SU-DHL-6 (cell line): ENCODE measurements around the gene PTGIS.

Experiments
- H2AFZ ChIP-seq: fragments of 200-600 bp; sonication (generic); 2 replicates; pipeline ENCODE4 v1.6.1; 2014; ENCODE audit warnings: low read depth, mild to moderate bottlenecking, moderate library complexity, mixed read lengths, antibody characterized with exemption, low read length; ENCODE audit not compliant: severe bottlenecking
- H3F3A ChIP-seq: fragments of 200-600 bp; shearing (Covaris generic); 2 replicates; pipeline ENCODE4 v1.6.0; 2016; ENCODE audit warnings: antibody characterized with exemption, mild to moderate bottlenecking; ENCODE audit not compliant: insufficient read depth
- H3K27ac ChIP-seq: fragments of 200-600 bp; sonication (generic); 2 replicates; pipeline ENCODE4 v1.5.1; 2016; ENCODE audit warnings: low read depth, mild to moderate bottlenecking, low read length, moderate library complexity, mixed read lengths
- H3K27me3 ChIP-seq: fragments of 200-600 bp; sonication (generic), shearing (Covaris generic); 2 replicates; pipeline ENCODE4 v1.6.0; 2014; ENCODE audit warnings: mild to moderate bottlenecking, low read length
- H3K36me3 ChIP-seq: fragments of 200-600 bp; sonication (generic); 2 replicates; pipeline ENCODE4 v1.6.1; 2014; ENCODE audit warnings: mild to moderate bottlenecking, low read length, mixed read lengths
- H3K4me2 ChIP-seq: fragments of 300-600, 200-600 bp; shearing (Covaris generic), sonication (generic); 2 replicates; pipeline ENCODE4 v1.6.0; 2014; ENCODE audit warnings: low read length, low read depth, mild to moderate bottlenecking; ENCODE audit not compliant: poor library complexity, severe bottlenecking
- H3K4me3 ChIP-seq: fragments of 200-600 bp; sonication (generic); 2 replicates; pipeline ENCODE4 v1.5.1; 2014; ENCODE audit warnings: antibody characterized with exemption, low read length, mild to moderate bottlenecking, mixed read lengths; ENCODE audit not compliant: insufficient read depth, poor library complexity, severe bottlenecking
- H3K79me2 ChIP-seq: fragments of 200-600 bp; sonication (generic); 2 replicates; pipeline ENCODE4 v1.6.1; 2014; ENCODE audit warnings: mild to moderate bottlenecking, low read length, moderate library complexity; ENCODE audit not compliant: insufficient read depth
- H3K9ac ChIP-seq: fragments of 200-600 bp; sonication (generic); 2 replicates; pipeline ENCODE4 v1.7.0; 2014; ENCODE audit warnings: mild to moderate bottlenecking, low read length
- H3K9me2 ChIP-seq: fragments of 200-600 bp; sonication (generic); replicated peaks from 2 replicates; pipeline ENCODE4 v1.6.1; 2014; ENCODE audit warnings: low read length; ENCODE audit not compliant: insufficient read depth
- H3K9me3 ChIP-seq: fragments of 200-600 bp; sonication (generic); 2 replicates; pipeline ENCODE4 v1.6.1; 2014; ENCODE audit warnings: low read length, mixed read lengths; ENCODE audit not compliant: insufficient read depth
- H4K20me1 ChIP-seq: fragments of 200-600 bp; sonication (generic); 2 replicates; pipeline ENCODE4 v1.6.1; 2014; ENCODE audit warnings: low read depth, mild to moderate bottlenecking, antibody characterized with exemption, low read length, moderate library complexity, mixed read lengths
- EZH2phosphoT487 ChIP-seq: fragments of 200-600 bp; sonication (generic), shearing (Covaris generic); conservative IDR thresholded peaks from 2 replicates; pipeline ENCODE4 v1.6.1; 2018; ENCODE audit warnings: mild to moderate bottlenecking, antibody characterized with exemption, low read length, moderate library complexity, mixed read lengths
- TF ChIP-seq, protein P1 (sequence below): fragments of 200-600 bp; sonication (generic); IDR thresholded peaks from one replicate; pipeline ENCODE4 v1.5.1; 2017; ENCODE audit warnings: antibody characterized with exemption, mild to moderate bottlenecking, low read length, moderate library complexity; ENCODE audit not compliant: insufficient read depth, poor library complexity, severe bottlenecking

PTGIS gene

GRCh38 chr20:49540232-49540620 lies 27.7 kb downstream of the PTGIS start:
- Histone ChIP-seq H3F3A (no peaks in the 10 kb centered on the region), H3K9me2 (no peaks in the 10 kb centered on the region)

DNA sequence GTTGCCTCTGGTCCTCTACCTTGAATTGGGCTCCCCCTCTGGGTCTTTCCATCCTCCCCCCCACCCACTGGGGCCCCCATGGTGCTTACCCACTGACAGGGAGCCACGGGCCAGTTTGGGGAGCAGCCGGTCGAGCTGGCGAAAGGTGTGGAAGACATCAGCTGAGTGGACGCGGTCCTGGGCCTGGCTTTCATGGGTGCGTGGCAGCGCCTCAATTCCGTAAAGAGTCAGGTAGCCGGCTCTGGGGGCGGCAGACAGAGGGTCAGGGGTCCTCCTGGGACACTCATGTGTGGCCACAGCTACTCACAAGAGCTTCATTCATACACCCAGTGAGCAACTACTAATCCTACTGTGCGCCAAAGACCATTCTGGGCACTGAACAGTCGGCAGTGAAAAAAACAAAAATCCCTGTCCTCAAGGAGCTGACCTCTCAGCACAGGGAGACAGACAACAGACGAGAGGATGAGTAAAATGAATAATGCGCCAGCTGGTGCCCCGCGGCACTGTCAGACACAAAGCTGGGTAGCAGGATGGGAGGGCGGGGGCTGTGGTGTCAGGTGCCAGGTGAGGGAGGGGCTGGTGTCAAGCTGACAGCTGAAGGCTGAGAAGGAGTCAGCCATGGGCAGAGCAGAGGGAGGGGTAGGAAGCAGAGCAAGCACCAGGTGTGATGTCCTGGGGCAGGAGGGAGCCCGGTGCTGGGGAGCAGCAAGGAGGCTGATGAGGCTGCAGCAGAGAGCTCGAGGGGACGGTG lies 28.3 kb downstream of the PTGIS start:
- Histone ChIP-seq H3K79me2 (no peaks in the 10 kb centered on the region), H3K27me3 (no peaks in the 10 kb centered on the region), H3K4me3 (no peak overlapping the region), H3K4me2 (no peak overlapping the region), H4K20me1 (no peaks in the 10 kb centered on the region), H2AFZ (no peak overlapping the region), H3K9ac (no peak overlapping the region), H3F3A (no peaks in the 10 kb centered on the region), H3K36me3 (no peaks in the 10 kb centered on the region), H3K9me2 (no peaks in the 10 kb centered on the region), H3K9me3 (no peaks in the 10 kb centered on the region), H3K27ac (no peak overlapping the region)
- TF ChIP-seq EZH2phosphoT487: no peak
- TF ChIP-seq, protein P1, sequence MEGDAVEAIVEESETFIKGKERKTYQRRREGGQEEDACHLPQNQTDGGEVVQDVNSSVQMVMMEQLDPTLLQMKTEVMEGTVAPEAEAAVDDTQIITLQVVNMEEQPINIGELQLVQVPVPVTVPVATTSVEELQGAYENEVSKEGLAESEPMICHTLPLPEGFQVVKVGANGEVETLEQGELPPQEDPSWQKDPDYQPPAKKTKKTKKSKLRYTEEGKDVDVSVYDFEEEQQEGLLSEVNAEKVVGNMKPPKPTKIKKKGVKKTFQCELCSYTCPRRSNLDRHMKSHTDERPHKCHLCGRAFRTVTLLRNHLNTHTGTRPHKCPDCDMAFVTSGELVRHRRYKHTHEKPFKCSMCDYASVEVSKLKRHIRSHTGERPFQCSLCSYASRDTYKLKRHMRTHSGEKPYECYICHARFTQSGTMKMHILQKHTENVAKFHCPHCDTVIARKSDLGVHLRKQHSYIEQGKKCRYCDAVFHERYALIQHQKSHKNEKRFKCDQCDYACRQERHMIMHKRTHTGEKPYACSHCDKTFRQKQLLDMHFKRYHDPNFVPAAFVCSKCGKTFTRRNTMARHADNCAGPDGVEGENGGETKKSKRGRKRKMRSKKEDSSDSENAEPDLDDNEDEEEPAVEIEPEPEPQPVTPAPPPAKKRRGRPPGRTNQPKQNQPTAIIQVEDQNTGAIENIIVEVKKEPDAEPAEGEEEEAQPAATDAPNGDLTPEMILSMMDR: no peak

More at GRCh38 chr20:49540232-49540620, 27.7 kb downstream of the PTGIS start:
- Histone ChIP-seq H3K9ac (no peak overlapping the region), H3K4me2 (no peak overlapping the region), H2AFZ (no peak overlapping the region), H3K27ac (no peak overlapping the region), H3K27me3 (no peaks in the 10 kb centered on the region), H3K9me3 (peaks cover under 1% of the 10 kb centered on the region; the same call in 1 of the 2 replicates), H3K79me2 (no peaks in the 10 kb centered on the region), H4K20me1 (no peaks in the 10 kb centered on the region), H3K36me3 (no peaks in the 10 kb centered on the region), H3K4me3 (no peak overlapping the region)
- TF ChIP-seq, protein P1: no peak
- TF ChIP-seq EZH2phosphoT487: no peak

- no peak overlapping the region for H3K4me2 ChIP-seq
- H3F3A ChIP-seq: no peaks in the 10 kb centered on the region
- no peak overlapping the region for H3K4me3 ChIP-seq
- no peaks in the 10 kb centered on the region for H3K27me3 ChIP-seq
- H4K20me1 ChIP-seq: no peaks in the 10 kb centered on the region
- TF ChIP-seq, protein P1: no peak
- TF ChIP-seq EZH2phosphoT487: no peak
- H3K9ac ChIP-seq: no peak overlapping the region
- no peak overlapping the region for H2AFZ ChIP-seq
- H3K27ac ChIP-seq: no peak overlapping the region
- H3K9me2 ChIP-seq: no peaks in the 10 kb centered on the region
- no peaks in the 10 kb centered on the region for H3K9me3 ChIP-seq
- no peaks in the 10 kb centered on the region for H3K36me3 ChIP-seq
- no peaks in the 10 kb centered on the region for H3K79me2 ChIP-seq
Measured at GRCh38 chr20:49538950-49539349, 29.0 kb downstream of the PTGIS start.
